HG02798 (cell line): ENCODE data around the gene BMP2.

ENCODE experiments used
- ATAC-seq: cut with Tn5 transposase; IDR thresholded peaks from one replicate; pipeline ENCODE4 v1.9.1; 2021; ENCODE audit warnings: mild to moderate bottlenecking; ENCODE audit not compliant: unreplicated experiment, poor library complexity

The BMP2 gene

DNA sequence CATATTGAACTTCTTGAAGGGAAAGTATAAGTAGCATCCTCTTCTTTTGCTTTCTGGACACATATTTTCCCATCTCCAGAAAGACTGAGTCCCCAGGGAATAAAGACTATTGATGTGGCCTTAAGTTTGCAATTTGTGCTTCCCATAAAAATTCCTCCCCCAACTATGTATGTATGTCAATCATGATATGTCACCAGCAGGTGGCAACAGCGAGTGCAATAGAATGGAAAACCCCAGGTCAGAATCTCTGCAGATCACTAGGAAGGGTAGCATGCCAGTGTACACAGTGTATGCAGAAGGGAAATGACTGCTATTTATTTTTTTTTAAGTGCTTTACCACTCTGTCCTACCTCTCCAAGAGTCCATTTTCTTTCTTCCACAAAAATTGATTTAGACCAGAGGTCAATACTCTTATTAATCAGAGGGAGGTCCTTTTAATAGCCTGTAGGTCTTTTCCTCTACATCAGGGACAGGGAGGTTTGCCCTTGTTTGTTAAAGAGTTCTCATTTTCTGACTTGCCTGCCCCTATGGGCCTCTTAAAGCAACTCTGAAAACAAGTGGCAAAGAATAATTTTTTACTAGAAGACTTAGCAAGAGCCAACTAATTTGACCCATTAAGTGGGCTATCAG is 61.4 kb downstream of the BMP2 start:
- peak; percentile 94 for ATAC-seq

GRCh38 chr20:6829510-6830116 is 62.1 kb downstream of the BMP2 start:
- ATAC-seq: peak; percentile 40
